Caki2 (cell line): ENCODE measurements around the gene OR6S1. TPM values are rescaled to one million over a fixed set of nuclear protein-coding genes. Genes with fewer than 3 reads are reported as not detected.
"Not testable (repeated sequence)": the region's sequence is repeated elsewhere in the genome, so short reads cannot be mapped to it uniquely, and the experiment has no call there.

Source experiments
- DNase-seq: peaks from one replicate; pipeline ENCODE4 v3.0.0-alpha.2; 2015; ENCODE audit warnings: low read depth
- in situ Hi-C: cut with HindIII; loops from 2 replicates; pipeline ENCODE4 v1.10.0; 2016; ENCODE audit warnings: low sequenced_read_pairs, low pct_unique_long_range_greater_than_20kb, mixed read lengths
- total RNA-seq: library from RNA; depleted of rRNA; stranded (reverse); fragments of >200 nt; shearing (Covaris generic); gene quantifications from 2 replicates; pipeline ENCODE4 v1.2.3, GENCODE V29; 2014; ENCODE audit warnings: low replicate concordance

OR6S1 gene
- total RNA-seq, 1 experiment from 2014 or later, result not detected

DNA sequence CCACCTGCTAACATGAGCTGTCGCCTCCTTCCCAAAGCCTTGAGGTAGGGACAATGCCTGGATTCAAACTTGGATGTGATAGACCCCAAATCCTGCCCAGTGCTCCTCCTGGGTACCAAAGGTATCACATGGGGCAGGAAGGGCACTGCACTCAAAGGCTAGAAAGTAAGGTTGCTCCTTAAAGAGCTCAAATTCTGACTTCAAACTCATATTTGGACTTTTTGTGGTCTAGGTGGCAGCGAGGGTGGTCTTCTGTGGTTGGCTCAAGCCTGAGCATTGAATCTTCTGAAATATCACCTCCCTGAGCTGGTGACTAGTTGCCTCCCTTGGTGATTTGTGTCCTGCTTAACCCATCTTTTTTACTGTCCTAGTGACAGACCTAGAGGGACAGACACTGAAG lies 34.6 kb upstream of the OR6S1 start:
- DNase-seq, result no peak
- in situ Hi-C loops, result no loop called here

DNA sequence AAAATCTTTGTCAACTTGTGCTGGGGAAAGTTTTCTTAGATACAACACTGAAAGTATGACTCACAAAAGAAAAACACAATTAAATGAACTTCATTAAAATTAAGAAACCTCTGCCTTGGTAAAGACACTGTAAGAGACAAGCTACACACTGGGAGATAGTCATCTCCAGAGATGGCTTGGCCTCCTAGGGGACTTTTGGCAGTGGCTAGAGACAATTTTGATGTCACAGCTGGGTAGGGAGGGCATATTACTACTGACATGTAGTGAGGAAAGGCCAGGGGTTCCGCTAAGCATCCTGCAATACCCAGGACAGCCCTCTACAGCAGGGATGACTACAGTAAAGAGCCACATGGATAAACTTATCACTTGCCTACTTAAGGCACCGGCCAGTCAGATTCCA lies 34.2 kb upstream of the OR6S1 start:
- DNase-seq, result no peak
- in situ Hi-C loops, result no loop called here

GRCh38 chr14:20671597-20672283 lies 30.2 kb upstream of the OR6S1 start:
- peak; percentile 66 for DNase-seq
- in situ Hi-C loops, result no loop called here

DNA sequence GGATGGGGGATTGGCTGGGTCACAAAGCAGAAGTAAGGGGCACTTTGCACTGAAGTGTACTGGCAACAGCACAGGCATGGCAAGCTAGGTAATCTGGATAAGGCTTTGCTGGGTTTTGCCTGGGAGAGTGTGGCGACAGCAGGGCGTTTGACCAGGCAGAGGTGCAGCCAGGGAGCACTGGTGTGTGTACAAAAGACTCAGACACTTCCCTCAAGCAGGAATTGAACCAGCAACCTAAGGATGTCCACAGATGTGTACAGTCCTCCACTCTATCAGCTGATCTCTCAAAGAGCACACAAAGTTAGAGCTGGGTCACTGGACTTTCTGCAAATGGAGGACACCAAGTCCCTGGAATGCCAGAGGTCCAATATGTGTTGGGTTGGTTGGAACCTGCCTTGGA lies 27.5 kb upstream of the OR6S1 start:
- DNase-seq, result no peak

GRCh38 chr14:20667957-20668356 lies 26.5 kb upstream of the OR6S1 start:
- in situ Hi-C loops, result no loop called here
- no peak for DNase-seq

More for the DNA sequence above, 27.5 kb upstream of the OR6S1 start:
- in situ Hi-C loops, result no loop called here

GRCh38 chr14:20666400-20666961 lies 25.0 kb upstream of the OR6S1 start:
- in situ Hi-C loops, DNase-seq: not testable (repeated sequence)

GRCh38 chr14:20662968-20663732 lies 21.7 kb upstream of the OR6S1 start:
- peak; percentile 73 for DNase-seq
- in situ Hi-C loops, result no loop called here

- DNase-seq, result no peak
- in situ Hi-C loops, result no loop called here
These were observed 19.7 kb upstream of the OR6S1 start for GRCh38 chr14:20661197-20661596.

- DNase-seq, result no peak
- in situ Hi-C loops, result no loop called here
These were observed 18.4 kb upstream of the OR6S1 start for GRCh38 chr14:20659813-20660395.

- DNase-seq, result no peak
- in situ Hi-C loops, result no loop called here
These were observed 17.8 kb upstream of the OR6S1 start for GRCh38 chr14:20659336-20659735.

DNA sequence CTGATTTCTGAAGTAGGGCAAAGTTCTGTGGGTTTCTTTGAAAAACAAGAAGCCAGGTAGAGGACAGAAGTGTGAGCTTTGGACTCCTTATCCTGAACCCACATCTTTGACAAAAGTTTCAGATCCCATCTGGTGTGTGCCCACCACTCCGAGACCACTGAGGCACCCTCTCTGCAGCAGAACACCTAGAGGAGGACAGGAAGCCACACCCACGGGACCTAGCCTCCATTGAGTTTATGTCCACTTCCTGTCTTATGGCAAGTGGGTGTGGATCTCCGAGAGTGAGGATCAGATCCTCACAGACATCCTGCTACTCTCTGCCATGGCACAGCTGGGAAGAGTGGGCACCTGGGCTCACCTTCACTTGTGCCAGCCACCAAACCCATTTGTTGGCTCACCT lies 16.8 kb upstream of the OR6S1 start:
- DNase-seq, result no peak
- in situ Hi-C loops, result no loop called here

DNA sequence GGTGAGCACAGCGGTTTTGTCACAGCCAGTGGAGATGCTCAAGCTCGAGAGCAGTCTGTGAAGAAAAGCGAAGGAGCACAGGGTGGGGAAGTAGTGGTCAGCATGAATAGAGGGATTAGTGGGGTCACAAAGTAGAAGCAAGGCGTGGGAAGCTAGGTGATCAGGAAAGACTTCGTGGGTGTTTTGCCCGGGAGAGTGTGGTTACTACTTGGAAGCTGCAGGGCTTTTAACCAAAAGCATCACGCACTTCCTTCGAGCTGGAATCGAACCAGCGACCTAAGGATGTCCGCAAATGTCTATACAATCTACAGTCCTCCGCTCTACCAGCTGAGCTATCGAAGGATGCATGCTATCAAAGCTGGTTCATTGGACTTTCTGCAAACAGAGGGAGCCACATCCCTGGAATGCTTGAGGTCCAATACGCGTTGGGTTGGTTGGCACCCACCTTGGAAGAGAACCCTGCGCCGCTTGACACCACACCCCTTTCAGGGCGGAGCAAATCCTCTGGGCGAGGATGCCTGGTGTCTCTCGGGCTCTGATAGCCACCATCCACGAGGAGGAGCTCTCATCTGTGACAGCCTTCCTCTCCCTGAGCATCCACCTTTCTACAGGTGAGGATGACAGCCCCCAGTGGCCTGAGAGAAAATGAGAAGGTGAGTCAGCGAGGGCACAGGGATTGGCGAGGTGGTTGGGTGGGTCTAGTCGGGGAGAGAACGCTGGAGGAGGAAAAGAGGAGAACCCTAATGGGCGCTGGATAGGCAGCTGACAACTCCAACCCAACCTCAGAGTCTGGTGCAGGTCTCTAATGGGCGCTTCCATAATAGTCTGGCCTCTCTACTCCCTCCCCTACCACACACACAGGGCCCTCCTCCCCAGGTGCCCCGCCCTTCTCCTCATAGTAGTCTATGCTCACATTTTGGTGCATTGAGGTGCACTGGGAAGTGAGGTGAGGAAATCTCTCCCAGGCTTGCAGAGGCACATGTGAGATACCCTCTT lies 16.0 kb upstream of the OR6S1 start:
- peak; percentile 11 for DNase-seq
- in situ Hi-C loops, result no loop called here

DNA sequence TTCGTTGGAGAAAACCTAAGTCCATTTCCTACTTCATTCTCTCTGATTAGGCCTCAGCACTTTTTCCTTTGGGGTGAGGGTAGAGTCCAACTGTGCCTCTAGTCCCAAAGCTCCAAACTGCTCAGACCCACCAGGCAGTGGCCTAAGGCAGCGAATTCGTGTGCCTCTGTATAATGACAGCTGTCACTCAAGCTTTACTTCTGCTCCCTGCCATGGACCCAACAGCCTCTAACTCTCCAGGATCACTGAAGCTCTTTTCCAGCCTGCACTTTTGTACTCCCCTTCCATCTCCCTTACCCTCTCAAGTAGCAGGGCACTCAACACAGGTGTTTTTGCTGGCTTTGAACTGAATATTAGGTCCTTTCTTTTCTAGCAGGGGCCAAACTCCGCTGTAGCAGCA lies 14.8 kb upstream of the OR6S1 start:
- no peak for DNase-seq
- in situ Hi-C loops, result no loop called here

- DNase-seq, result no peak
- in situ Hi-C loops, result no loop called here
These were observed 14.4 kb upstream of the OR6S1 start for GRCh38 chr14:20655851-20656250.

DNA sequence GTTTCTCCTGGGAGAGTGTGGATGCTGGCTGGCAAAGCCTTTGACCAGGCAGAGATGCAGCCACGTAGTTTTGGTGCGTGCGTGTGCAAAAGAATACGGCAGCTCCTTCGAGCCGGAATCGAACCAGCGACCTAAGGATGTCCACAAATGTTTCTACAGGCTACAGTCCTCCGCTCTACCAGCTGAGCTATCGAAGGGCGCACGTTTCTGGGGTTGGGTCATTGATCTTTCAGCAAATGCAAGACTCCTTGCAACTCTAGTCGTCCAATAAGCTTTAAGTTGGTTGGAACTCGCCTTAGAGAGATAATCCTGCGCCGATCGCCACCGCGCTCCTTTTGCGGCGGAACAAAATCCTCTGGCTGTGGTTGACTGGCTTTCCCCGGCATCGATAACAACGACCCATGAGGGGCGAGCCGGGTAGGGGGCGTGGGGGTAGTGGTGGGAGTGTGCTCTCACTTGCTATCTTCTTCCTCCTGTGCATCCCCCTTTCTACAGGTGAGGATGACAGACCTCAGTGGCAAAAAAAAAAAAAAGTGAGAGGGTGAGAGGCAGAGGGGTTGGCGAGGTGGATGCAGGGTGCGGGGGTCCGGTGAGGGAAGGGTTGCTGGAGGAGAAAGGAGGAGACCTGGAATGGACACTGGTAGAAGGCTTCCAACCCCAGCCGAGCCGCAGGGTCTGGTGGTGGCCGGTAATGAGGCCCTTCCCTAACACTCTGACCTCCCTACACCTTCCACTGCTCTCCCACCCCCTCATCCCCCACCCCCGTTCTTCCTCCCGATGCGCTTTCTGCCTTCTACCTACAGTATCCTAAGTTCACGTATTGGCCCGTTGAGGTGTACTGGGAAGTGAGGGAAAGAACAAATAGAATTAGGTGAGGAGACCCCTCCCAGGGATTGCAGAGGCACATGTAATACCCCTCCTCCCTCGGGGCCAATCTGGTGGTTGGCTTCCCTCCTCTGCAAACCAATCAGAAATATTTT lies 11.8 kb upstream of the OR6S1 start:
- in situ Hi-C loops, result no loop called here

DNA sequence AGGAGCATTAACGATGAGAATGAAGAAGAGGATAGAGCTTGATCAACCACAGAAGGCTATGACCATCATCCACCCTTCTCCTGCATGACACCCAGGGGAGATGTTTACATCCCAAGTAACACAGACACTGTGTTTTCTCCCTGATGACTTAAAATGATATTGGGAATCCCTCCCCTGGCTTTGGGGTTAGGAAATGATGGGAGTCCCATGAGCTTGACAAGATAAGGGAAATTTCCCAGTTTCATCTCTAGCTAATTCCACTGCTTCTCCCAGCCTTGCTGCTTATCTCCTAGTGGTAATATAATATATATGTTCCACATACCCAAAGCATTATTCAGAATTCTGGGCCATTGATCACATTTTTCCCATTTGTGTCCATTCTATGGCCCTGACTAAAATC lies 4.0 kb upstream of the OR6S1 start:
- in situ Hi-C loops, result no loop called here
- DNase-seq, result no peak

More for the DNA sequence above, 11.8 kb upstream of the OR6S1 start:
- DNase-seq, result peak; percentile 53

GRCh38 chr14:20644520-20644919 lies 3.0 kb upstream of the OR6S1 start:
- in situ Hi-C loops, result no loop called here
- DNase-seq, result no peak
